Measurements from ENCODE around the gene SNX13. TPM values are rescaled to one million over a fixed set of nuclear protein-coding genes. Genes with fewer than 3 reads are reported as not detected.

Gene SNX13
- total and polyA plus RNA-seq, 9 of the 15 experiments (the other 6 are each of a cell fraction or from before 2014, with no cell fraction given), result 5.6 to 33.2 (median 25.4) TPM

- Histone ChIP-seq H4K20me1 (replicated peaks; ENCODE audit: control insufficient read depth, insufficient read depth, low read length) (no peaks in the 10 kb centered on the region), H3K9me3 (replicated peaks; ENCODE audit: control insufficient read depth, insufficient read depth, low read depth, low read length) (no peaks in the 10 kb centered on the region), H3K27ac (ENCODE audit: extremely low read depth, low read depth, low read length) (no peak overlapping the region), H3K27me3 (ENCODE audit: control insufficient read depth in 2 of 2, insufficient read depth in 2 of 2, low read length in 2 of 2) (no peaks in the 10 kb centered on the region), H3K4me1 (replicated peaks in 1 of 2; ENCODE audit: control insufficient read depth in 2 of 2, insufficient read depth in 2 of 2, low read length in 2 of 2) (no peaks in the 10 kb centered on the region), H3K36me3 (ENCODE audit: control insufficient read depth, insufficient read depth, low read length) (peaks cover 18% of the 10 kb centered on the region; the same call in 1 of the 3 replicates), H3K9me1 (ENCODE audit: control insufficient read depth, insufficient read depth, low read length) (no peaks in the 10 kb centered on the region), H3K4me2 (ENCODE audit: insufficient read depth, low read length) (no peak overlapping the region), H3K4me3 (no peak overlapping the region), H3K9ac (ENCODE audit: insufficient read depth in 1 of 2, low read depth in 2 of 2, low read length in 2 of 2) (no peak overlapping the region), H2AFZ (ENCODE audit: low read depth, low read length) (no peak overlapping the region), H3K79me2 (ENCODE audit: control insufficient read depth, insufficient read depth, low read length) (no peaks in the 10 kb centered on the region)
- intact Hi-C loops (cut with micrococcal nuclease) (no loop called here), in situ Hi-C loops (cut with MboI) (no loop called here)
- TF ChIP-seq PHTF2 (CRISPR knock-in tag; IDR thresholded peaks at IDR 0.05) (no peak), U2AF2 (optimal IDR thresholded peaks at IDR 0.05; ENCODE audit: low read depth, low read length) (no peak), ZNF23 (CRISPR knock-in tag; IDR thresholded peaks at IDR 0.05) (no peak), HDAC2 (IDR thresholded peaks at IDR 0.05) (no peak), ZNF263 (CRISPR knock-in tag; IDR thresholded peaks at IDR 0.05; ENCODE audit: borderline replicate concordance) (no peak), PYGO2 (tag; IDR thresholded peaks at IDR 0.05) (no peak)
- 83% methylated on average over 2 of the region's 2 CpGs for WGBS (ENCODE audit: insufficient coverage, low coverage, missing lambda C conversion rate)
- DNase-seq (ENCODE audit: extremely low read depth in 1 of 4, low spot score in 3 of 4) (no peak), ATAC-seq (no peak), FAIRE-seq (peak; percentile 54)
- CTCF ChIA-PET (ENCODE audit: low intra/inter-chr PET ratio), result no interaction called here
- no TSS peak for BruUV-seq (replicated peaks)
- POLR2A ChIA-PET, result no interaction called here
Measured at GRCh38 chr7:17879075-17879661, 61.1 kb downstream of the SNX13 start.

GRCh38 chr7:17878627-17879026 is 61.7 kb downstream of the SNX13 start:
- no peak for FAIRE-seq
- BruUV-seq (replicated peaks), result no TSS peak
- CTCF ChIA-PET (ENCODE audit: low intra/inter-chr PET ratio), result no interaction called here
- TF ChIP-seq CC2D1A (IDR thresholded peaks at IDR 0.05) (no peak), HINFP (tag; conservative IDR thresholded peaks at IDR 0.05; ENCODE audit: low read depth) (no peak), C11orf30 (IDR thresholded peaks at IDR 0.05; ENCODE audit: low read depth) (no peak), MTA1 (IDR thresholded peaks at IDR 0.05; ENCODE audit: borderline replicate concordance) (no peak), ZNF644 (tag; IDR thresholded peaks at IDR 0.05; ENCODE audit: low read depth) (no peak), GTF3C2 (IDR thresholded peaks at IDR 0.05; ENCODE audit: borderline replicate concordance, extremely low read depth, insufficient read length) (no peak), FOXJ2 (tag; IDR thresholded peaks at IDR 0.05) (no peak)

More at GRCh38 chr7:17878627-17879026, 61.7 kb downstream of the SNX13 start:
- intact Hi-C loops (cut with micrococcal nuclease), result no loop called here
- H3K9me3 ChIP-seq (replicated peaks; ENCODE audit: control insufficient read depth, insufficient read depth, low read depth, low read length), result no peaks in the 10 kb centered on the region
- H3K27me3 ChIP-seq (ENCODE audit: control insufficient read depth in 2 of 2, insufficient read depth in 2 of 2, low read length in 2 of 2), result no peaks in the 10 kb centered on the region
- no peak for ATAC-seq
- no peak overlapping the region for H3K9ac ChIP-seq (ENCODE audit: insufficient read depth in 1 of 2, low read depth in 2 of 2, low read length in 2 of 2)
- no peak for DNase-seq (ENCODE audit: extremely low read depth in 1 of 4, low spot score in 3 of 4)
- no peak overlapping the region for H3K4me3 ChIP-seq
- peaks cover 18% of the 10 kb centered on the region; the same call in 1 of the 3 replicates for H3K36me3 ChIP-seq (ENCODE audit: control insufficient read depth, insufficient read depth, low read length)
- no peaks in the 10 kb centered on the region for H3K4me1 ChIP-seq (replicated peaks in 1 of 2; ENCODE audit: control insufficient read depth in 2 of 2, insufficient read depth in 2 of 2, low read length in 2 of 2)
- no peaks in the 10 kb centered on the region for H3K9me1 ChIP-seq (ENCODE audit: control insufficient read depth, insufficient read depth, low read length)
- in situ Hi-C loops (cut with MboI), result no loop called here
- no peaks in the 10 kb centered on the region for H3K79me2 ChIP-seq (ENCODE audit: control insufficient read depth, insufficient read depth, low read length)
- no peaks in the 10 kb centered on the region for H4K20me1 ChIP-seq (replicated peaks; ENCODE audit: control insufficient read depth, insufficient read depth, low read length)
- WGBS (ENCODE audit: insufficient coverage, low coverage, missing lambda C conversion rate), result 42% methylated on average over 1 of the region's 1 CpG
- H3K27ac ChIP-seq (ENCODE audit: extremely low read depth, low read depth, low read length), result no peak overlapping the region
- no peak overlapping the region for H2AFZ ChIP-seq (ENCODE audit: low read depth, low read length)
- POLR2A ChIA-PET, result no interaction called here
- no peak overlapping the region for H3K4me2 ChIP-seq (ENCODE audit: insufficient read depth, low read length)

Measured in K562 (cell line).